ENCODE results near the gene GTF2F2. TPM values are rescaled to one million over a fixed set of nuclear protein-coding genes. Genes with fewer than 3 reads are reported as not detected.

The GTF2F2 gene
- total and polyA plus RNA-seq, 2 experiments from 2014 or later = 42.1 to 75.6 TPM

- Mint-ChIP-seq H3K27ac (no peak overlapping the region), H3K27me3 (ENCODE audit: insufficient read depth, low read depth, poor library complexity) (no peaks in the 10 kb centered on the region), H3K9me3 (no peaks in the 10 kb centered on the region), H3K4me1 (peaks cover 8% of the 10 kb centered on the region), H3K4me3 (no peak overlapping the region), H3K36me3 (ENCODE audit: low read depth) (peaks cover 15% of the 10 kb centered on the region)
- Histone ChIP-seq H3K27ac (ENCODE audit: low read depth) (no peak overlapping the region), H3K4me1 (ENCODE audit: insufficient read depth) (peaks cover 3% of the 10 kb centered on the region; the same call in 1 of the 2 replicates), H3K9me2 (ENCODE audit: insufficient read depth) (no peaks in the 10 kb centered on the region), H3K27me3 (ENCODE audit: insufficient read depth) (no peaks in the 10 kb centered on the region), H3K4me2 (no peak overlapping the region), H4K20me1 (replicated peaks; ENCODE audit: insufficient read depth) (0 out of 2 replicates have a peak, but pooled peaks cover 3% of the 10 kb centered on the region), H3K4me3 (no peak overlapping the region), H3F3A (replicated peaks; ENCODE audit: low read depth) (no peaks in the 10 kb centered on the region), H2AFZ (no peak overlapping the region), H3K79me2 (replicated peaks; ENCODE audit: insufficient read depth) (no peaks in the 10 kb centered on the region), H3K36me3 (ENCODE audit: insufficient read depth) (no peaks in the 10 kb centered on the region)
- DNase-seq (ENCODE audit: low spot score) (no peak), ATAC-seq (no peak)
- TF ChIP-seq ZNF462 (CRISPR knock-in tag; IDR thresholded peaks at IDR 0.05) = no peak
- TF ChIP-seq POLR2AphosphoS5 (IDR thresholded peaks at IDR 0.05; ENCODE audit: low read depth) = no peak
- TF ChIP-seq EZH2phosphoT487 (IDR thresholded peaks at IDR 0.05; ENCODE audit: unreplicated experiment) = no peak
- TF ChIP-seq ZNF114 (CRISPR knock-in tag; IDR thresholded peaks at IDR 0.05) = no peak
- TF ChIP-seq REST (IDR thresholded peaks at IDR 0.05; ENCODE audit: unreplicated experiment) = no peak
- no peak for TF ChIP-seq STAT1 (IDR thresholded peaks at IDR 0.05; ENCODE audit: unreplicated experiment)
- no peak for TF ChIP-seq EZH2 (IDR thresholded peaks at IDR 0.05; ENCODE audit: low read depth, unreplicated experiment)
- TF ChIP-seq CTCF (conservative IDR thresholded peaks at IDR 0.05; ENCODE audit: low read depth in 2 of 2) = no peak
- TF ChIP-seq ZNF331 (CRISPR knock-in tag; IDR thresholded peaks at IDR 0.05; ENCODE audit: low read depth) = no peak
- TF ChIP-seq JUNB (IDR thresholded peaks at IDR 0.05; ENCODE audit: unreplicated experiment) = no peak
- TF ChIP-seq NANOG (IDR thresholded peaks at IDR 0.05; ENCODE audit: borderline replicate concordance) = no peak
- TF ChIP-seq CREB1 (CRISPR knock-in tag; IDR thresholded peaks at IDR 0.05; ENCODE audit: low read depth) = no peak
- TF ChIP-seq ETS1 (IDR thresholded peaks at IDR 0.05) = no peak
These were observed 88.9 kb downstream of the GTF2F2 start for GRCh38 chr13:45209229-45209628.

Measured in GM23338 (cell line).